K562 (cell line): ENCODE results near the gene SNRPB. TPM values are rescaled to one million over a fixed set of nuclear protein-coding genes. Genes with fewer than 3 reads are reported as not detected.

Experiments
- ARID3A ChIP-seq: IDR thresholded peaks from 2 replicates; pipeline ENCODE4 v1.6.1; 2012; ENCODE audit warnings: low read depth, low read length, improper control_type of control experiment, borderline replicate concordance
- CTCF ChIP-seq, 3 experiments: IDR thresholded peaks in 2 of 3; conservative IDR thresholded peaks in 1 of 3; 2 replicates each; pipeline ENCODE4 v1.5.1; 2011 to 2012; ENCODE audit warnings: low read length in 3 of 3, mild to moderate bottlenecking in 3 of 3, control low read depth in 2 of 3, improper control_type of control experiment in 1 of 3, inconsistent platforms in 1 of 3, low read depth in 1 of 3, mixed read lengths in 1 of 3, moderate library complexity in 1 of 3; ENCODE audit not compliant: insufficient read depth in 2 of 3
- DNMT1 ChIP-seq: fragments of 450-650 bp; IDR thresholded peaks from 2 replicates; pipeline ENCODE4 v1.6.1; 2016; ENCODE audit warnings: antibody characterized with exemption, mild to moderate bottlenecking
- NCOA4 ChIP-seq: fragments of 450-650 bp; IDR thresholded peaks from 2 replicates; pipeline ENCODE4 v1.6.1; 2018; ENCODE audit warnings: mild to moderate bottlenecking; ENCODE audit not compliant: partially characterized antibody
- polyA plus RNA-seq, 8 experiments: library from polyadenylated mRNA; depleted of rRNA in 4 of 8; stranded (reverse) in 5 of 8; unstranded in 3 of 8; fragments of >200 nt; fragmentation: Nextera tagmentation in 2 of 8; fragmentation: Illumina TruSeq in 1 of 8; extraction: Ambion mirVana in 2 of 8; extraction: Trizol in 1 of 8; gene quantifications; 2 replicates each; pipeline versions ENCODE4 v1.2.1 to v1.2.3, GENCODE V29; 2011 to 2014; ENCODE audit warnings: inconsistent platforms in 1 of 8, missing spikeins in 1 of 8
- total RNA-seq, 7 experiments: library from RNA; depleted of rRNA in 6 of 7; stranded (reverse); fragments of >200 nt in 6 of 7; fragmentation: Illumina TruSeq in 2 of 7; extraction: Trizol in 2 of 7; gene quantifications; 2 replicates each; pipeline versions ENCODE4 v1.2.1 to v1.2.3, GENCODE V29; 2011 to 2021; ENCODE audit warnings: low replicate concordance in 1 of 7
- TF ChIP-seq, protein P1 (sequence below), 2 experiments: fragments of 450-650 bp; IDR thresholded peaks; 2 replicates each; pipeline ENCODE4 v1.6.1; 2018; ENCODE audit warnings: mild to moderate bottlenecking in 2 of 2, low read depth in 1 of 2; ENCODE audit not compliant: partially characterized antibody in 2 of 2

Gene SNRPB
- total and polyA plus RNA-seq, 9 of the 15 experiments (the other 6 are each of a cell fraction or from before 2014, with no cell fraction given) = 13.1 to 615 (median 266) TPM

DNA sequence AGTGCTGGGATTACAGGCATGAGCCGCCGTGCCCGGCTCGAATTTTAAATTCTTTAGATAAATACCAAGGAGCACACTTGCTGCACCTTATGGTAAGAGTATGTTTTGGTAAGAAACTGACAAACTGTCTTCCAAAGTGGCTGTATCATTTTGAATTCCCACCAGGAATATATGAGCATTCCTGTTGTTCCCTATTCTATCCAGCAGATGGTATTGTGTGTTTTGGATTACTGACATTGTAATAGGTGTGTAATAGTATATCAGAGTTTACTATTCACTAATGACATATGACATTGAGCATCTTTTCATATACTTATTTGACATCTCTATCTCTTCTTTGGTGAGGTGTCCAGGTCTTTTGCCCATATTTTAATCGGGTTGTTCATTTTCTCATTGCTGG is 49.3 kb downstream of the SNRPB start (continued):
- TF ChIP-seq, protein P1, sequence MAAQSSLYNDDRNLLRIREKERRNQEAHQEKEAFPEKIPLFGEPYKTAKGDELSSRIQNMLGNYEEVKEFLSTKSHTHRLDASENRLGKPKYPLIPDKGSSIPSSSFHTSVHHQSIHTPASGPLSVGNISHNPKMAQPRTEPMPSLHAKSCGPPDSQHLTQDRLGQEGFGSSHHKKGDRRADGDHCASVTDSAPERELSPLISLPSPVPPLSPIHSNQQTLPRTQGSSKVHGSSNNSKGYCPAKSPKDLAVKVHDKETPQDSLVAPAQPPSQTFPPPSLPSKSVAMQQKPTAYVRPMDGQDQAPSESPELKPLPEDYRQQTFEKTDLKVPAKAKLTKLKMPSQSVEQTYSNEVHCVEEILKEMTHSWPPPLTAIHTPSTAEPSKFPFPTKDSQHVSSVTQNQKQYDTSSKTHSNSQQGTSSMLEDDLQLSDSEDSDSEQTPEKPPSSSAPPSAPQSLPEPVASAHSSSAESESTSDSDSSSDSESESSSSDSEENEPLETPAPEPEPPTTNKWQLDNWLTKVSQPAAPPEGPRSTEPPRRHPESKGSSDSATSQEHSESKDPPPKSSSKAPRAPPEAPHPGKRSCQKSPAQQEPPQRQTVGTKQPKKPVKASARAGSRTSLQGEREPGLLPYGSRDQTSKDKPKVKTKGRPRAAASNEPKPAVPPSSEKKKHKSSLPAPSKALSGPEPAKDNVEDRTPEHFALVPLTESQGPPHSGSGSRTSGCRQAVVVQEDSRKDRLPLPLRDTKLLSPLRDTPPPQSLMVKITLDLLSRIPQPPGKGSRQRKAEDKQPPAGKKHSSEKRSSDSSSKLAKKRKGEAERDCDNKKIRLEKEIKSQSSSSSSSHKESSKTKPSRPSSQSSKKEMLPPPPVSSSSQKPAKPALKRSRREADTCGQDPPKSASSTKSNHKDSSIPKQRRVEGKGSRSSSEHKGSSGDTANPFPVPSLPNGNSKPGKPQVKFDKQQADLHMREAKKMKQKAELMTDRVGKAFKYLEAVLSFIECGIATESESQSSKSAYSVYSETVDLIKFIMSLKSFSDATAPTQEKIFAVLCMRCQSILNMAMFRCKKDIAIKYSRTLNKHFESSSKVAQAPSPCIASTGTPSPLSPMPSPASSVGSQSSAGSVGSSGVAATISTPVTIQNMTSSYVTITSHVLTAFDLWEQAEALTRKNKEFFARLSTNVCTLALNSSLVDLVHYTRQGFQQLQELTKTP (IDR thresholded peaks at IDR 0.05; ENCODE audit: low read depth in 1 of 2, partially characterized antibody in 2 of 2) = no peak
- TF ChIP-seq ARID3A = no peak
- no peak for TF ChIP-seq DNMT1
- TF ChIP-seq NCOA4 = no peak
- peak in 1 of 3 experiments; percentile 23; a peak in 2 of 6 replicates for TF ChIP-seq CTCF (IDR thresholded peaks at IDR 0.05 in 2 of 3, conservative IDR thresholded peaks at IDR 0.05 in 1 of 3; ENCODE audit: insufficient read depth in 2 of 3, low read depth in 1 of 3, low read length in 3 of 3)
